HG03159 (cell line): ENCODE results near the gene SFXN1.
A peak's percentile ranks its signal among the peaks of the same experiment; 100 is the strongest.
"Not testable (repeated sequence)": the region's sequence is repeated elsewhere in the genome, so short reads cannot be mapped to it uniquely, and the experiment has no call there.

Experiments used
- ATAC-seq: cut with Tn5 transposase; IDR thresholded peaks from one replicate; pipeline ENCODE4 v1.9.1; 2021; ENCODE audit warnings: mild to moderate bottlenecking, moderate library complexity; ENCODE audit not compliant: unreplicated experiment

Gene SFXN1

DNA sequence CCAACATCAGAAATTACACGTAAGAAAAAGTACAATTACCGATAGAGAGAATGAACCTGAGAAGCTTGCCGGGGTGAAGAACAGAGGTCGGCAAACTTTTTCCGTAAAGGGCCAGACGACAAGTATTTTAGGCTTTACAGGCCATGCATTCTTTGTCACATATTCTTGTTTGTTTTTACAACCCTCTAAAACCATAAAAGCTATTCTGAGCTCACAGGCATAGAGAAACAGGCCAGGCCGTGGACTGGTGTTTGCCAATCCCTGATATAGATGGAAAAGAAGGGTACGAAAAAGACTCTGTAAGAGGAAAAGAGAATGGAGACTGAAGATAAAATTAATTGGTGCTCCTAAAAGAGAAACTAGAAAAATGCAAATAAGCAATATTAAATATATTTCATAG, 15.4 kb downstream of the SFXN1 start:
- no peak for ATAC-seq

DNA sequence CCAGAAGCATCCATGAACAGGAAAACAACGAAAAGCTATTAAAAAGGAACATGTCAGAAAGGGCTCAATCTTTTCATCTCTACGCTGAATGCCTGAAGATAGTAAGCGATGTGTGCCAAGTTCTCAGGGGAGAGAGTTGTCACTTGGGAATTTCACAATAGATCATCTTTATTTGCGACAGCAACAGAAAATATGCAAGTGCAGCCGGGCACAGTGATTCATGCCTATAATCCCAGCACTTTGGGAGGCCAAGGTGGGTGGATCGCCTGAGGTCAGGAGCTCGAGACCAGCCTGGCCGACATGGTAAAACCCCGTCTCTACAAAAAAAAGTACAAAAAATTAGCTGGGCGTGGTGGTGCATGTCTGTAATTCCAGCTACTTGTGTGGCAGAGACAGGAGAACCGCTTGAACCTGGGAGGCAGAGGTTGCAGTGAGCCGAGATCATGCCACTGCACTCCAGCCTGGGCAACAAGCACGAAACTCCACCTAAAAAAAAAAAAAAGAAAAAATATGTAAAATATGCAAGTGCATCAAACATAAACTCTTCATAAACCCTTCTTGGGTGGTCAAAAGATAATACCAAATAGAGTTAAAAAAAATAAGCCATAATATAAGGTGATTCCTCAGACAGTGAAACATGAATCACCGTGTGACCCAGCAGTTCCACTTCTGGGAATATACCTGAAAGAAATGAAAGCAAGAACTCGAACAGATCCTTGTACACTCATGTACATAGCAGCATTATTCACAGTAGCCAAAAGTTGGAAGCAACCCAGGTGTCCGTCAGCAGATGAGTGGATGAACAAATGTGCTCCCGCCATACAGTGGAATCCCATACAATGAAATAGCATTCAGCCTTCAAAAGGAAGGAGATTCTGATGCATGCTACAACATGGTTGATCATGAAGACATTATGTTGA, 16.2 kb downstream of the SFXN1 start:
- ATAC-seq = no peak

DNA sequence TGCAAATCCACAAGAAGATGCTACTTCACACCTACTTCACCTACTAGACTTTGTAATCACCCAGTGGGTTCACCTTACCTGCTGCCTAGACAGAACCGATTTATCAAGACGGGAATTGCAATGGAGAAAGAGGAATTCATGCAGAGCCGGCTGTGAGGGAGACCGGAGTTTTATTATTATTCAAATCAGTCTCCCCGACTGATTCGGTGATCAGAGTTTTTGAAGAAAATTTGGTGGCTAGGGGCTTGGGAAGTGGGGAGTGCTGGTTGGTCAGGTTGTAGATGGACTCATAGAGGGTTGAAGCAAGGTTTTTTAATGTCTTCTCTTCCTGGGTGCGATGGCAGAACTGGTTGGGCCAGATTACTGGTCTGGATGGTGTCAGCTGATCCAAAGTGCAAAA, 23.4 kb downstream of the SFXN1 start:
- ATAC-seq = no peak

DNA sequence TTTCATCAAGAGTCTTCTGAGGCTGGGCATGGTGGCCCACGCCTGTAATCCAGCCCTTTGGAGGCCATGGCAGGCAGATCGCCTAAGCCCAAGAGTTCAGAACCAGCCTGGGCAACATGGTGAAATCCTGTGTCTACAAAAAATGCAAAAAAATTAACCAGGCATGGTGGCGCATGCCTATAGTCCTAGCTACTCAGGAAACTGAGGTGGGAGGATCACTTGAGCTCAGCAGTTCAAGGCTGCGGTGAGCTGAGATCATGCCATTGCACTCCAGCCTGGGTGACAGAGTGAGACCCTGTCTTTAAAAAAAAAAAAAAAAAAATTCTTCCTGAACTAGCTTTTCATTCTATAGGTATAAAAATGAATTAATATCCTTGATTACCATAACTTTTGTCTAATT, 29.3 kb downstream of the SFXN1 start:
- not testable (repeated sequence) for ATAC-seq

DNA sequence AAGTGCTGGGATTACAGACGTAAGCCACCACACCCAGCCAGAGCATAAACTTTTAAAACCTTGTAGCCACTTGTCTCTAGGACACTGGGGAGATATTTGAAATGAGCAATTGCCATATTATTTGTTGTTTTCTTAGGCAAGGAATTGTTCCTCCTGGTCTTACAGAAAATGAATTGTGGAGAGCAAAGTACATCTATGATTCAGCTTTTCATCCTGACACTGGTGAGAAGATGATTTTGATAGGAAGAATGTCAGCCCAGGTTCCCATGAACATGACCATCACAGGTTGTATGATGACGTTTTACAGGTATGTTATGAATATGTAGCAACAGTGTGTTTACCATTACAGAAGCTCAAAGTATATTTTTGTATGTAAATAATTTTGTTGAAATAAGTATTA, 30.5 kb downstream of the SFXN1 start:
- no peak for ATAC-seq

DNA sequence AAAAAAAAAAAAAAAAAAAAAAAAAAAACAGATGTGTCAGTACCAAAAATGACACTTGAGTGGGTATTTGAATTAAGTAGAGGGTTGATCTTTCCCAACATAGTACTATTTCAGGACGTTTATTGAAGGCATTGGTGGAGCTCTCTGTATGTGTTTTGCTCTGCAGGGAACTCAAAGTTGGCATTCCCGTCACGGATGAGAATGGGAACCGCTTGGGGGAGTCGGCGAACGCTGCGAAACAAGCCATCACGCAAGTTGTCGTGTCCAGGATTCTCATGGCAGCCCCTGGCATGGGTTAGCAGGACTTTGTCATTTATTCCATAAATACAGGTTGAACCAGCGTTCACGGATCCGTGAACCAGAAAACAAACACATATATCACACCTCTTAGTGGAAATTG, 34.9 kb downstream of the SFXN1 start:
- ATAC-seq = no peak

DNA sequence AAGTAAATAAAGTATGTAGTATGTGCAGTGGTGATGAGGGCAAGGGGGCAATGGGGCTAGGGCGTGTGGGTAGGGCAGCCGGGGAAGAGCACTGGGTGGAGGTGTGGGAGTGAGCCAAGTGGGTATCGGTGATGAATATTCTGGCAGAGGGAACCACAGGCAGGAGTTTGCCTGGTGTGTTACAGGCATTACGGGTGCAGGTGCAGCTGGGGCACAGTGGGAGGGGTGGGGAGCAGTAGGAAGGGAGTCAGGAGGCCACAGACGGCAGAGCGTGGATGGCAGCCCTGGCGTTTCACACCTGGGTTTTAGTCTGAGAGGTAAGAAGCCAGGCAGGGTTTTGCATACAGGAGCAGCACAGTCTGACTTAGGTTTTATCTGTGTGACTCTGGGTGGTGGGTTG, 35.4 kb downstream of the SFXN1 start:
- no peak for ATAC-seq

DNA sequence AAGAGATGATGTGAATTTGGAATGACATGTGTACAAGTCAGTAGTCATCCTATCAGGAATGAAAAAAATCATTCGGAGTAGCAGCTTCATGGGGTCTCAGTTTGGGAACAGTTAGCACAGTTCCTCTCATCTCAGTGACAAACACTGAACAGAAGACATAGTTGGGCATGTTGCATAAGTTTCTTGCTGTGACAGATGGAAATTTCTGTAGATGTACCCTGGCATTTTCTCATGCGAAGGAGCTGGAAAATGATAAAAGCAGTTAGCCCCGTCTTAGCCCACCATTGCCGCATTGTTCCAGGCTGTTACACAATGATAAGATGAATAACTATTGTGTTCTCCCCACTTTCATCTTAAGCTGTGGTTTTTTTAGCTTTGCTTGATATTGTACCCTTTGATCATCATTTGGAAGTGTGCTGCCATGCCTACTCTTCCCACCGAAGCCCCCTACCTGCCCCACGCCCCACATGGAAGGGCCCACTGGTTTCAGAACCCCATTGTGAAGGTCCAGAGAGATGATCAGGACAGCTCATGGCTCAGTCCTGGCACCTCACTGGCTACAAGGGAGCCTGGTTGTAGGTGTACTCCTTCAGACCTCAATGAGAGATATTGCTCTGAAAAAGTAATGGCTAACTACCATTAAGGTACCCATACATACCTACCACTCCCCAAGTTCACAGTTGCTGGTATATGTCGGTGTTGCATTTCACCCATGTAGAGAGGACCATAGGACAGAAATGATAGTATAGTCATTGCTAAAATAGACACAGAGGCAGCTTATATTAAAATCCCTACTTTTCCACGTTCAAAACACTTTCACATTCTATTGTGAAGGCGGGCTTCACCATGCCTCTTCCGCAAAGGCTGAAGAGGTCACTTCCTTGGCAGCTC, 38.8 kb downstream of the SFXN1 start:
- no peak for ATAC-seq

DNA sequence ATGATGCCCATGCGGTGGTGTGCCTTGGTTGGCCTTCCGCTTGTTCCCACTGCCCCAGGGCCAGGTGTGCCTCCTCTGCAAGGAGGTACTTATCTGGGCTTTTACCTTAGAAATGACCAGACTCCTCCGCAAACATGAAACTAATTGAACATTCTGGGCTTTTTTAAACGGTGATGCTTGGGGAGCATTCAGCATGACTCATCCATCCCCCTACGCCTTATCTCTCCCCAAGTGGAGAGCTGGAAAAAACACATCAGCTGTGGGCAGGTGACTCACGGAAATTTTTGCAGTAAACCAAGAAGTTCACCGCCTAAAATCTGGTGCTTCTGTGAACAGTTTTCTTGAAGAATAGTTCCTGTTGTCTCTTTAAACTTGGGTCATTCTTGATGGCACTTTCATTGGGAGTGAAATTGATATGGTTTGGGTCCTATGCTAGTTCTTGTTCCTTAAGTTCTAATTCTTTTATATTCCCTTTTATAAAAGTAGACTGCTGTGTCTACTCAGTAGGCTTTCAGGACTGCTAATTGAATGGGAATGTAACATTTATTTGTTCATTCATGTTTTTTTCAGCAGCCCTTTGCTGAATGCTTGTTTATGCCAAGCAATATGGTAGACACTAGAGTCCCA, 39.6 kb downstream of the SFXN1 start:
- ATAC-seq = no peak

DNA sequence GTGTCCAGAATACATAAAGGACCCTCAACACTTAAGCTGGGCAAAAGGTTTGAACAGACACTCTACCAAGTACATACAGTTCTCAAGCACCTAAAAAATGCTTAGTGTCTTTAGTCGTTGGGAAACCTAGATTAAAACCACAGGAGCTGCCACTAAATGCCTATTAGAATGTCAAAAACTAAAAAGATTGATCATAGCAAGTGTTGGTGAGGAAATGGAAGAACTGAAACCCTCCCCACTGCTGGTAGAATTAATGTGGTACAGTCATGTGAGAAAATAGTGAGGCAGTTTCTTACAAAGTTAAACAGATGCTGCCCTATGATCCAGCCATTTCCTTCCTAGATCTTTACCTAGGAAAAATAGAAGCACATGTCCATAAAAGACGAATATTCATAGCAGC, 40.6 kb downstream of the SFXN1 start:
- ATAC-seq = no peak

DNA sequence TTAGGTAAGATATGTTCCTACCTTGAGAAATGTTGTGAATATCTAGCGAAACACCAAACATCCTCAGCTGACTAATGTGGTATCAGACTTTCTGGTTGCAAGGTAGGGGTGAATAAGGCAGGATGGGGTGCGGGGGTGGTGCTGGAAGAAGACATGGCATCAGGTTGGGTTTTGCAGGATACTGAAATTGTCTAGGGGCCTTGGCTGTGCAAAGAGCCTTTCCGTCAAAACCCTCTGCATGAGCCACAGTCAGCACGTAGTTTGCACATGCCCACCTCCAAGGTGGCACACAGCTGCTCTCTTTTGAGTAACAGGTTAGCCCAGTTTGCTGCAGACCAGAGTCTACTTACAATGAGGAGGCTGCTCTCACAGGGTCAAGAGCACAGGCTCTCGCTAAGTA, 42.0 kb downstream of the SFXN1 start:
- ATAC-seq = no peak

DNA sequence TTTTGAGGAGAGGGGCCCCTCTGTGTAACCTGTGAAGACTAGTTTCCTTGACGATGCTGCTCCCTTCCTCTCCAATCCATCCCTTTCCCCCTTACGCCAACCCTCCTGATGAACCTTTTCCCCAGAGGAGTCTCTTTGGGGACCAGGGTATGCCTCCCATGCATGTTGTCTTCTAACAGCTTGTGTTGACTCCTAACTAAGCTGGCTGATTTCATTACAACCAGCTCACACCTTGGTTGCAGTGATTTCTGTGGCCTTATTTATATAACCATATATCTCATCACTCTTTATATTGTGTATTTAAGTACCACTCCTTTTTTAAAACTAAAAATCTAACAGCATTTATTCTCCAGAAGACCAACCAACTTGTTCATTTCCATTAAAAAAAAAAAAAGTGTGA, 42.5 kb downstream of the SFXN1 start:
- ATAC-seq = no peak

DNA sequence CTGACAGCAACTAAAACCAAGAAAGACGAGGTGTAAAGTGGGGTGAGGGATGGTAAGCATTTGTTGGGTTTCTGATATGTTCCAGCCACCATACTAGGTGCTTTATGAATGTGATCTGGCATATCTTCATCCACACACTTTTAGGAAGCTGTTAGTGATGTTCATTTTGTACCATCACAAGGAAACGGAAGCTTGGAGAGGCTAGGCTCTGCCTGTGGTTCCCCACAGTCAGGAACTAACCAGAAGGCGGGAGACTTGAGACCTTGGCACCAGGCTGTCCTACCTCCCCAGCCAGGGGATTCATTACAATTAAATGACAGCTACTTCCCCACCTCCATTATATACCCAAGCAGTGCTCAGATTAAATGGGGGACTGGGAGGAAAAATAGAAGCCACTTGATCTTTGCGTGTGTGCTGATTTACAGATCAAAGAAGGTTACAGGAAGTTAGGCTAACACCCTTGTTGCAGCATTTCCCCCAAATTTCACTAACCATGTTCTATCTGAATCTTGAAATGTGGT, 43.0 kb downstream of the SFXN1 start:
- ATAC-seq = no peak

DNA sequence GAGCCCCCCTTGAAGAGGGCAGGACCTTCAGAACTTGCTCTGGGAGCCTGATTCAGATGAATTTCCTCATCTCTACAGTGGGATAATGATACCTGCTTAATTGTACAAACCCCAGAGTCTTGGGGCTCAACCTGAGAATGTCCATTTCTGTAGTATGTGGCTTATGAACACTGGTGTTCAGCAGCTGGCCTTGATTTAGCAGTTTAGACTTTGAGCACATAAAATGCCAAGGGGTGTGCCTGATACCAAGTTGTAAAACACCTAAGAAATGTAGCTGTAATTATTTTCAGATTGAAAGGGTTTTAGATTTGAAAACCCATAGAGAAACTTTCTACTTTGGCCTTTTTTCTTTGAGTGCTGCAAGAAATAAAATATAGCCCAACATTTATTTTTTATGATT, 44.9 kb downstream of the SFXN1 start:
- no peak for ATAC-seq

DNA sequence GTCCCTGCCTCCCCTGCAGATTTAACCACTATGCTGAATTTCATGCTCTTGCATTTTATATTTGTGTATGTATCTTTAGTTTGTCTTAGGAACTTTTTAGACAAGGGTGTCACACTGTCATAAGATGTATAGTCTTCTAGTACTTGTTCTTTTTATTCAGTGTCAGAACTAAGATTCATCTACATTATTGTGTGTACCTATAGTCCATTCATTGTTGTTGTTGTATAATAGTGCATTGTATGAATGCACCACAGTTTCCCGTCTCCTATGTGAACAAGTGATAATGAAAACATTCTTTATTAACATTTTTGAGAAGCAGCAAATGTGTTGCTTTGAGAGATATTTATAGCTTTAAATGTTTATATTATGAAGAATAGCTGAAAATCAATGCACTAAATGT, 45.9 kb downstream of the SFXN1 start:
- no peak for ATAC-seq

DNA sequence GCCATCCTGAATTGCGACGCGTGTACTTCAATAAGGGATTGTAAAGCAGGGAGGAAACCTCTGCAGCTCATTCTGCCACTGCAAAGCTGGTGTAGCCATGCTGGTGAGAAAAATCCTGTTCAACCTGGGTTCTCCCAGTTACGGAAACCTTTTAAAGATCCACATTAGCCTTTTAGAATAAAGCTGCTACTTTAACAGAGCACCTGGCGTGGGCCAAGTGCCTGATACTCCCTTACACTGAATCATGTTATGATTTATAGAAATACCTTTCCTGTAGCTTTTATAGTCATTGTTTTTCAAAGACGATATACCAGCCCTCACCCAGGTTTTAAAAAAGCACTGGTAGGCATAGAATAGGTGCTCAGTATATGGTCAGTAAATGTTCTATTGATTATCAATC, 48.3 kb downstream of the SFXN1 start:
- no peak for ATAC-seq

DNA sequence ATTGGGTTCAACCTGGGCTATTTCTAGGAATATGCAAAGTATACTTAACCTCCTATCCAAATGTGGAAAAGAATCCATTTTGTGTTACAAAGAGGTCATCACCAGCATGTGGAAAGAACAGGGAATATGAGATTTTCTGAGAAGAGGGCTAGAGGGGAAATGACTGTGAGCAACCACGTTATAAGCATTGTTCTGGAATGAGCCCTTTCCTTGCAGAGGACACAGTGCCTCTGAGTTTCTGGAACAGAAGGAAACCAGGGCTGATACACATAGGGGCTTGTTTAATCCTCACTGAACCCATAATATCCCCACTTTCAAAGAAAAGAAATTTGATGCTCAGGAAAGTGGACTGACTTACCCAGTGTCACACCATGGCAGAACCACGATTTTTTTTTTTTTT, 53.0 kb downstream of the SFXN1 start:
- ATAC-seq = no peak

DNA sequence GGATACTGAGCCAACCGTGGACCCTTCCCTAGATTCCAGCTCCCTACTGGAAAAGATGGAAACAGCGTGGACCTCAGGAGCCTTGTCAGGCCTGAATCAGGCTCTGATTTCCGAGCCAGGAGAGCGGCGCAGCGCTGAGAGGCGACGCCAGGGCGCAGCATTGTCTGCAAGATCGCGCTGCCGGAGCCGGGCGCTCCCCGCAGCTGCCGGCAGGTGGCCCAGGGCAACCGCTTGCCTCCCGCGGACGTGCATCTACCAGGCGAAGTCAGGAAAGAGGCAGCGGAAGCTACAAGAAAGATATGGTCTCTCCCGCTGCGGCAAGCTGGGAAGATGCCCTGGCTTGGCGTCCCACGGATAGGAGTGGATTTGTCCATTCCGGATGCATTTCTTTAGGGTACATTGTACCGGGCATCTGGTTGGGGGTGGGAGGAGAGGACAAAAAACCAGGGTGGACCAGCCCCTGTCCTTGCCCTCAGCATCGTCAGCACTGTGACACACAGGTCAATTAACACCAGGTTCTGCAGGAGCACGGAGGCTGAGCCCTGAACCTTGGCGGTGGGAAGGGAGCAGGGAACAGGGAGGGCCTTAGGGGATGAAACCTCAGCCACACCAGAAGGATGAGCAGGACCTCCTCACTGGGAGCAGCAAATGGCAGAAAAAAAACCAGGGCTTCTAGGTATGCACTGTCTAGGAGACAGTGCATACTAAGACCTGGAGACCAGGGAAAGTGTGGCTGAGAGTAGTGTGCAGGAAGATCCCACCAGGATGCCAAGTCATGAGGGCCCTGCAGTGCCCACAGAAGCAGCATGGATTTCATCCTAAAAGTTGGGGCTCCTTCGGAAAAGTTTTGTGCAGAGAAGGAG, 55.9 kb downstream of the SFXN1 start:
- ATAC-seq = peak; percentile 97

DNA sequence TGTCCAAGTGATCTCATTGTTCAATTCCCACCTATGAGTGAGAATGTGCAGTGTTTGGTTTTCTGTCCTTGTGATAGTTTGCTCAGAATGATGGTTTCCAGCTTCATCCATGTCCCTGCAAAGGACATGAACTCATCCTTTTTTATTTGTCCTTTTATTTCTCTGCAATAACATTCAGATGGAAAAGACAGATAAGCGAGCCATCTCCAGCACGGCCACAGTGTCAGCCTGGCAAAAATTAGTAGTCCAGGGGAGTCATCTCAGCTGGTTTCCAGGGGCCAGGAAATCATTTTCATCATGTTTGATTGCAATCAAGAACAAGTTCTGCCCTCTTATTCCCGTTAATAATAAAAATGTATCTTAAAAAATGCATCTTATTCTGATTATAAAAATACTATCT, 57.0 kb downstream of the SFXN1 start:
- ATAC-seq = not testable (repeated sequence)

DNA sequence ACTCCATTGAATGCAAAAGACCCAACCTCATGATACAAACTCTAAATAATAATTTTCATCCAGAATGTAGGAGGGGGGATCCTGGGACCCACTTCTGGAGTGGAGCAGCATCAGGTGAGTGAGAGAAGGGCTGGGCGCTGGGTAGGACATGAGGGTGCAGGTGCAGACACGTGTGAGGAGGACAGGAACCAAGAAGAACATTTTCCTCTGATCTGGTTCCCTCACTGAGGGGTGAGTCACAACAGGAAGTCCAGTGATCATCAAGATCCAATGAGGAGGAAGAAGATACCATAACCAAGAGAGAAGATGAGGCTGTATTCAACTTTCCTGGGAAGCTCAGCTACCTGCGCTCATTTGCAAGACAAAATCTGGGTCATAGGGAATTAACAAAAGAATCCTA, 57.4 kb downstream of the SFXN1 start:
- ATAC-seq = no peak
